HG03045 (cell line): ENCODE results near the gene RELT.

ENCODE experiments used
- ATAC-seq: cut with Tn5 transposase; IDR thresholded peaks from one replicate; pipeline ENCODE4 v1.9.1; 2021; ENCODE audit warnings: mild to moderate bottlenecking, moderate library complexity; ENCODE audit not compliant: unreplicated experiment

RELT gene

GRCh38 chr11:73401924-73402833, 26.0 kb downstream of the RELT start:
- no peak for ATAC-seq

DNA sequence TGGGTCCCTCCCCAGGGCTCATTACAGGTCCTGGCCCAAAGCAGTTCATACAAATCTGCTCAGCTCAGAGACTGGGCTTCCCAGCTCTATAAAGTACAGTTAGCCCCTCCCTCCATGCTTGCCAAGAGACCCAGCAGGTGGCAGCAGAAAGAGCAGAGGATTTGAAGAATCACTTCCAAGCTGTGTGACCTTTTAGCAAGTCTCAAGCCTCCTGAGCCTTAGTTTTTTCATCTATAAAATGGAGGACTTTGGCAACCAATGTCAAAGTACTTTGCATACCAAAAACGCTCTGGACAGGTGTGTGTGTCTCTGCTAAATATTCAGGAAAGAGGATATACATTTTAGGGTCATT, 26.6 kb downstream of the RELT start:
- no peak for ATAC-seq

GRCh38 chr11:73403541-73403940, 27.3 kb downstream of the RELT start:
- no peak for ATAC-seq

- ATAC-seq, result no peak
Measured at GRCh38 chr11:73404048-73404447, 27.8 kb downstream of the RELT start.

DNA sequence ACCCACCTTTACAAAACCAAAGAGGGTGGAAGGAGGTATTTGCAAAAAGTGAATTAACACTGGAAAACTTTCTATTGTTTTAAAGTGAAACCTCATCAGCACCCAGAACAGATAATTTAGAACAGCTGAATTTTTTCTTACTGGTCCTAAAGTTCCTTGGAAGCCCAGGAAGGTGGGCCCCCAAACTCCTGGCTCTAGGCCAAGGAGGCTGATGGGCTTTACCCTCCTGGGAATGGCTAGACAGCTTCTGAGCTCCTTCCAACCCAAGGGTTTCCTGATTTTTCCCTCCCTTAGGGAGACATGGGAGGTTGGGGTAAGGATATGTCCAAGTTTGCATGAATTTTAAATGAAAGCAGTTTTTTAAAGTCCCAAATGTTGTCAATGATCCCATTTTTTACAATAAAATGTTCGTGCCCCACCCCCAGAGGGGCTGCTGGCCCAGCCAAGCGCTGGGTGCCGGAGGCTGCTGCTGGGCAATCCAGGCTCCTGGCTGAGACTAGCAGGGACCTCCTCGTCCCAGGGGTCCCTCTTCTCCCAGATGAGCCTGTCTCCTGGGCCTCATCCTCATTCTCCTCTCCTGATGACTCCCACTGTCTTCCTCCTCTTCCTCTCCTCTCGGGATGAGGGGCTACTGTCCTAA, 28.4 kb downstream of the RELT start:
- no peak for ATAC-seq

DNA sequence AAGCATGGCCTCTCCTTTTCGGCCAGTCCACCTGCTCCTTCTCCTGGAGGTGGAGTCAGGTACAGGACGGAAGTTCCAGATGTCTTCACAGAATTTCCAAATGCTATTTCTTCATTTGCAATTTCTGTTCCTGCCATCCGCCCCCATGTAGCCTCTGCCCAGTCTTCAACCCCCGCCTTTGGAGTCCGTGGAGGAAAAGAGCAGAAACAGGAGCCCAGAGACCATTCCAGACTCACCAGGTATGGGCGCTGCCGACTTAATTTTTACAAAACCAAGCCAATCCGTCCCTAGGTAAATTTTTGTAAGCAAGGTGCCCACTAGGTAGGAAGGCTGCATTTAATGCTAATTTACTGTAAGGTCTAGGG, 28.9 kb downstream of the RELT start:
- ATAC-seq, result no peak

DNA sequence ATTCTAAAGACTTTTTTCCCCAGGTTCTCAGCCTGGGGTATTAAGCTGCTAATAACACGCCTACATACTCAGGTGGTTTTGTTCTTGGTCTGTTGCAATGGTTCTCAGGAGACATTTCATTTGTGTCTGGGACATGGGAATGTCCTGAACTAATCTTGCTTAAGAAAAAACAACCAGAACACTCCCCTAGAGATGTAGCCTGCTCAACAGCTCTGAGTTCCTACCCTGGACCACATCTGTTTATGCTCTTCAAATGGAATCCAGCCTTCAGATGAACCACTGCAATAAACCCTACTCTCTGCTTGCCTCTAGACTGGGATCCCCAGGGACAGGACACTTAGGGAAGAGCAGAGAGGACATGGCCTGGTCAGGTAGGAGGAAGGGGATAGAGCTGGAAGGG, 29.9 kb downstream of the RELT start:
- ATAC-seq, result no peak

DNA sequence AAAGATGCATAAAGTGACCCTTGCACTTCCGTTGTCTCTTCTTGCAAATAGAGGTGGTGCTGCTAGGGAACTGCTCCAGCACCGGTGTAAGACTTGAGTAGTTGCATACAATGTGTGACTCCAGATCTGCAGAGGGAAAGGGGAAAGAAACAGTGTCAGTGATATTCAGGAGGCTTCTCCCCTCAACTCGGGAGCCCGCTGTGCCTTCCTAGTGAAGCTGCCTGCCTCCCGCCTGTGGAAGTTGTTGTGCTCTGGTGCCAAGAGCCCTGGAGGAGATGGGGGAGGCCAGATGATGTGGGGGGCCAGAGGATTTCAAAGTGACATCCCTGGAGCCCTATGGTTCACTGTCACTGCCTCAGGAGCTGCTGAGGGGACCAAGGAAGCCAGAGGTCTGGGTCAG, 30.4 kb downstream of the RELT start:
- no peak for ATAC-seq

- ATAC-seq, result no peak
Measured at GRCh38 chr11:73409431-73409830, 33.2 kb downstream of the RELT start.

- no peak for ATAC-seq
Measured at GRCh38 chr11:73410627-73411026, 34.4 kb downstream of the RELT start.

DNA sequence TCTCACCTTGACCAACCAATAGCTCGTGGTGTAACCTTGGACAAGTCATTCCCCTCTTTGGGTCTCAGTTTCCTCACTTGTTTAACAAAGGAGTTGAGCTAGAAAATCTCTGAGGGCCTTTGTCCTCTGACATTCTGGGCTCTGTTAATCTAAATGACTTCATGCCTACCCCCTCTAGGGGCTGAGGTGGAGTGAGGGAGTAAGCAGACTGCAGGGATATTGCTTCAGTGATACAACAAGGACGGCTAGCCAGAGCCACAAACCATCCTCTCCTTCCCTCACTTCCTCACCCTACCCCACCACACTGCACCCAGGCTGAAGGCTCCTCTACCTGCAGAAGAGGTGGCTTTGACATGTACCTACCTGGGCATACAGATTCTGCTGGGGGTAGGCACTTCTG, 34.8 kb downstream of the RELT start:
- ATAC-seq, result no peak

DNA sequence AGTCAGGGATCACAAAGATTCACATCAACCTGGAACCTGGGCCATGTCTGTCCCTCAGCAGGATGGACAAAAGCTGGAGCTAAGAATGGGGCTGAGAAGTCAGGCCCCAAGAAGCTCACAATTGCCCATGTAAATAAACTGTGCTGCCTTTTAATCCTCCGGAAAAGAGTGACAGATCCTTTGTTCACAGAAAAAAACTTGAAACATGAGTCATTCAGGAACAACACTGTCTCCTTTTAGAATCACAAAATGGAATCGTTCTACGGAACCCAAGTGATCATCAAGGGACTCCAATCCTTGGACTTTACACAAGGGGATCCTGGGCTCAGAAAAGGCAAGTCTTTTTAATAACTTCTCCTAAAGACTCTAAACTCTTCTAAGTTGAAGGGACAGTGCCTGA, 36.1 kb downstream of the RELT start:
- no peak for ATAC-seq

DNA sequence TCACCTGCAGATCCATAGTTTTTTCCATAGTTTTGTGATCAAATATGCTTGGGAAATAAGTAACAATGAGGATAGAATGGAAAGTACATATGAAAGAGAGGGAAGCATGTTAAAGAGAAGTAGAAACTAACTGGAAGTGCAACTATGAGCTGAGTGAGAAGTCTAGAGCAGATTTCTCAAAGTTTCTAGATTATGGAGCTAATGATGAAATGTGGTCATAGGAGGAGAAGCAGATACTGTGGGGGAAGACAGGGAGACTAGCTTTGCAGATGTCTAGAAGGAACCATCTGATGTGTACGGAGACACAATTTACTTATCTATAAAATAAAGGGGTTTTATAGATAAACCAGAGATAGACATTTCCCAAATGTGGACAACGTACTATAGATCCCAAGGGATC, 37.1 kb downstream of the RELT start:
- no peak for ATAC-seq

DNA sequence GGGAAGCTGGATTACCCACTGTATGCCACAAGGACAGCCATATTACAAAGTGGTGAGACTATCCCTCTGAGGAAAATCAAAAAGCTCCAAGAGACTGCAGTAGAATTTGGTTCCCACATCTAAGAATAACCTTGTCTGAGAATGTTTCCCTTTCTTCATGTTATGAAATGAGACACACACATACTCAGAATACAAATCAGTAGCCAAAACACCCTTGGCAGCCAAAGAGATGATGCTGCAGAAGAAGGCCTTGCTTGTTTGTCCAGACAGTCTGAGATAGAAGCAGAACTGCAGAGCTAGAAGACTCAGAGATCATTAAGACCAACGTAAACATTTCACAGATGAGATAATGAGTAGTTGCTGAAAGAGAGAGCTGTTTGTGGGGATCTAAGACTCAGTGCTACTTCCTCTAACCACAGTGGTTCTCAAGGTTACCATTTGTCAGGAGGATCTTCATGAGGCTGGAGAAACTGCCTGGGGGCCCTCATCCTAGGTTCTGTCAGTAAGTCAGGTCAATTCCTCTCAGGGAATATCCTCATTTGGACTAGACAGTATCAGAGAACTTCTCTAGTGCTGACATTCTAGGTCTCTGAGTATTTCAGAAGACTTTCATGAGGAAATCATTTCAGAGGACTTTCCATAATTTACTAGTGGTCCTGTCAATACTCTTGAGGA, 38.9 kb downstream of the RELT start:
- ATAC-seq, result no peak

- ATAC-seq, result no peak
Measured at GRCh38 chr11:73415854-73416615, 39.8 kb downstream of the RELT start.

DNA sequence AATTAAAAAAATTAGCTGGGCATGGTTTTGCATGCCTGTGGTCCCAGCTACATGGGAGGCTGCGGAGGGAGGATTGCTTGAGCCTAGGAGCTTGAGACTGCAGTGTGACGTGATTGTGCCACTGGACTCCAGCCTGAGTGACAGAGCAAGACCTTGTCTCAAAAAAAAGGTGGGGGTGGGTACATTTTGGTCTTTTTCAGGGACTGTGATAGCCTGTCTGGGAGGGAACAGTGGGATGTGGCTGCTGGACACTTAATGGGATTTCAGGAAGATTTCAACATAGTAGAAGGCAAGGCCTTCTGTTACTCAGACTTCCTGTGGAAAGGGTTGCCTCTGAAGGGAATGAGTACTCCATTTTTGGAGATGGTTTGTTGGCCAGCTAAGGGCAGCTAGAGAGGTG, 40.6 kb downstream of the RELT start:
- no peak for ATAC-seq

GRCh38 chr11:73420136-73420535, 43.9 kb downstream of the RELT start:
- no peak for ATAC-seq

DNA sequence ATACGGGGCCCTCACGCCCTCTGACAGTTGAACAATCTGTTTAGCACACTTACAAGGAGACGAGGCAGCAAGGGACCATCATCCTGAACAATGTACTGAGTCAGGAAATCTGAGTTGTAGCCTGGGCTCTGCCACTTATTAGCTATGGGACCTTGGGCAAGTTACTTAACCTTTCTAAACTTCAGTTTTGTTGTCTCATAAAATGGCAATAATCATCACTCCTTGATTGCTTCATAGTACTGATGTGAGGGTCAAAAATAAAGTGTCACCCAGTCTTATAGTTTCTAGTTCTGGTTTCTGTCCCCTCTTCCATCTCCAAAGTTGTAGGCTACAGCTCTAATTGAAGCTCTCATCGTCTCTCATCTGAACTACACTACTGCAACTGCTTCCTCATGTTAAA, 46.7 kb downstream of the RELT start:
- no peak for ATAC-seq

GRCh38 chr11:73423506-73423905, 47.3 kb downstream of the RELT start:
- ATAC-seq, result no peak

DNA sequence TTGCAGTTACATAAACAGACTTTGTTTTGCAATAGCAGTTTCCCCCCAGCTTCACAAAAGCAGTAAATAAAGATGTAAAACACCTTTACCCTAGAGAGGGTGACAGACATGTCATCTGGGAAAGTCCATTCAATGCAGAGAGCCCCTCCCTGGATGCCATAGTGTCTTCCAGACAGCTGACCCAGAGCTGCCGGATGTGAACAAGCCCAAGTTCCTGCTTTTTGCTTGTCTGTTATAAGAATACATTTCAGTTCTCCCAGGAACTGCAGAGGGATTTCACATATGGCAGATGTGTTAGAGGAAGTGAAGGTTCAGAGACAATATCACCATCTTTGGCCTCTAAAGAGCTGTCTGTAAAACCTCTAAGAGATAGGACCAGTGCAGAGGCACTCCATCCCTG, 48.9 kb downstream of the RELT start:
- ATAC-seq, result no peak

DNA sequence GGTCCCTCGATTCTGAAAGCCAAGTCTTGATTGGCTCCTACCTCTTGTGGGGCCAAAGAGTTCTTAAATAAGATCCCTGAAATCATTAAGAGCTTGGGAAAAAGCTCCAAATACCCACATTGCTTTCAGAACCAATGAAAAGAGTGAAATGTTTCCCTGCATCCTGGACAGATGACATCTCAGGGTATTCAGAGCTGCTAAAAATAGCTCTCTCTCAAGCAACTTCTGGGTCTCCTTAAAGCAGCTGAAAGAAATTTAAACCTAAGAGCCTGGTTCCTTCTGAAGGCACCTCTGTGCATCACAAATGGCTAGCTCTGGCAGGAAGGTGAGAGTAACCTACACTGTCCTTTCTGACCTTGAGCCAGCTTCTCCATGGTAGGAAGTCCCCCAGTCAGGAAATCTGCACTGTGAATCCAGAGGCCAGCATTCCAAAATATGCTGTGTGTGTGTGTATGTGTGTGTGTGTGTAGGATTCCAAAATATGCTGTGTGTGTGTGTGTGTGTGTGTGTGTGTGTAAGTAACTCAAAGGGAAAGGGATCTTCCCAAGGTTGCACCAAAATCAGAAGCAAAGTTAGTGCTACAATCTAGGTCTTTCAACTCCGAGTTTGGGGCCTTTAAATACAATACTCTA, 50.1 kb downstream of the RELT start:
- ATAC-seq, result no peak
